Ovary (tissue), 9 donors: Measurements from ENCODE around the gene SLC7A5. TPM values are rescaled to one million over a fixed set of nuclear protein-coding genes. Genes with fewer than 3 reads are reported as not detected.

Experiments
- DNase-seq, 5 donors: peaks; one replicate each; pipeline ENCODE4 v3.0.0-alpha.2; 2019 to 2020
- H3K27ac ChIP-seq, 2 donors: fragments of 200-600 bp; one replicate each; pipeline versions ENCODE4 v1.5.1 to v1.8.0; 2019 to 2022
- H3K27me3 ChIP-seq: fragments of 200-600 bp; one replicate; pipeline ENCODE4 v1.8.0; 2022
- H3K36me3 ChIP-seq: fragments of 200-600 bp; sonication (generic); one replicate; pipeline ENCODE4 v1.5.1; 2019
- H3K4me1 ChIP-seq: one replicate; pipeline ENCODE4 v1.8.1; 2013; ENCODE audit warnings: mild to moderate bottlenecking, moderate library complexity; ENCODE audit not compliant: insufficient read depth
- H3K4me3 ChIP-seq: fragments of 200-600 bp; sonication (generic); one replicate; pipeline ENCODE4 v1.5.1; 2017
- H3K9me3 ChIP-seq, 2 donors: fragments of 200-600 bp in 1 of 2; sonication (generic) in 1 of 2; one replicate each; pipeline versions ENCODE4 v1.5.1 to v1.8.1; 2013 to 2019; ENCODE audit warnings: mild to moderate bottlenecking in 1 of 2, moderate library complexity in 1 of 2
- EP300 ChIP-seq: sonication (generic); formaldehyde crosslinking; IDR thresholded peaks from one replicate; pipeline ENCODE4 v1.6.1; 2017; ENCODE audit warnings: antibody characterized with exemption
- POLR2A ChIP-seq: fragments of 450-650 bp; IDR thresholded peaks from one replicate; pipeline ENCODE4 v1.6.1; 2017; ENCODE audit warnings: antibody characterized with exemption, mild to moderate bottlenecking, moderate library complexity
- WGBS, 3 donors: extraction: QIAGEN DNeasy Blood & Tissue Kit in 1 of 3; methylation state at CpG; one replicate each; pipeline versions ENCODE4 v1.1.5 to v1.1.7; 2013 to 2017; 5-methylcytosine and 5-hydroxymethylcytosine counted together
- intact Hi-C, 4 donors: fragments of 100-400 bp; cut with DNase I; formaldehyde crosslinking; loops; one replicate each; pipeline versions ENCODE4 v1.11.0 to v1.15.1; 2022 to 2023
- polyA plus RNA-seq, 2 donors: library from polyadenylated mRNA; stranded (reverse); fragments of 200-250 nt in 1 of 2; fragments of 350-450 nt in 1 of 2; fragmentation: Illumina TruSeq in 1 of 2; extraction: RNeasy Lipid Tissue Mini Kit (QIAGEN cat#74804) in 1 of 2; gene quantifications; one replicate each; pipeline ENCODE4 v1.2.3, GENCODE V29; 2013 to 2014
- total RNA-seq, 7 donors: library from RNA; depleted of rRNA in 2 of 7; stranded (reverse); fragments of >200 nt in 2 of 7; fragmentation: NEBNext Ultra II Directional in 3 of 7; extraction: Animal tissue kit (Norgen Biotek cat#: 25700) in 3 of 7; gene quantifications; one replicate each; pipeline versions ENCODE4 v1.1.0 to v1.2.4, GENCODE V29; 2016 to 2023
- TF ChIP-seq, protein P1 (sequence below), 3 donors: fragments of 450-650 bp in 2 of 3; fragments of 200-600 bp in 1 of 3; IDR thresholded peaks; one replicate each; pipeline versions ENCODE4 v1.5.1 to v1.8.0; 2016 to 2022; ENCODE audit warnings: antibody characterized with exemption in 3 of 3, mild to moderate bottlenecking in 1 of 3
- donor health status: DM: no; HTN: no; CAD: no; lungs with moderate emphysema.
- donor health status: DM: no; HTN: no; CAD: no.
- donor health status: Bipolar disorder and iron deficiency.
- donor health status: DM: yes; HTN: yes; CAD: no.
- donor health status: DM: no; HTN: no; CAD: no.
- donor health status: DM: yes; HTN: yes; CAD: no.

SLC7A5 gene
- total and polyA plus RNA-seq, 9 donors: 3.1 to 64.3 (median 9.2) TPM

GRCh38 chr16:87837627-87838289, 31.5 kb downstream of the SLC7A5 start:
- intact Hi-C loops: no loop called here
- WGBS, 3 donors: 90 to 95% (median 93%) methylated on average over 21 of the region's 21 CpGs
- Histone ChIP-seq H3K4me1 (no peaks in the 10 kb centered on the region), H3K9me3 (no peaks in the 10 kb centered on the region), H3K27me3 (no peaks in the 10 kb centered on the region), H3K36me3 (no peaks in the 10 kb centered on the region), H3K4me3 (no peak overlapping the region), H3K27ac (no peak overlapping the region)
- peak in 1 of 5 donors; percentile 25 for DNase-seq
- TF ChIP-seq POLR2A (no peak), EP300 (no peak)
- TF ChIP-seq, protein P1, sequence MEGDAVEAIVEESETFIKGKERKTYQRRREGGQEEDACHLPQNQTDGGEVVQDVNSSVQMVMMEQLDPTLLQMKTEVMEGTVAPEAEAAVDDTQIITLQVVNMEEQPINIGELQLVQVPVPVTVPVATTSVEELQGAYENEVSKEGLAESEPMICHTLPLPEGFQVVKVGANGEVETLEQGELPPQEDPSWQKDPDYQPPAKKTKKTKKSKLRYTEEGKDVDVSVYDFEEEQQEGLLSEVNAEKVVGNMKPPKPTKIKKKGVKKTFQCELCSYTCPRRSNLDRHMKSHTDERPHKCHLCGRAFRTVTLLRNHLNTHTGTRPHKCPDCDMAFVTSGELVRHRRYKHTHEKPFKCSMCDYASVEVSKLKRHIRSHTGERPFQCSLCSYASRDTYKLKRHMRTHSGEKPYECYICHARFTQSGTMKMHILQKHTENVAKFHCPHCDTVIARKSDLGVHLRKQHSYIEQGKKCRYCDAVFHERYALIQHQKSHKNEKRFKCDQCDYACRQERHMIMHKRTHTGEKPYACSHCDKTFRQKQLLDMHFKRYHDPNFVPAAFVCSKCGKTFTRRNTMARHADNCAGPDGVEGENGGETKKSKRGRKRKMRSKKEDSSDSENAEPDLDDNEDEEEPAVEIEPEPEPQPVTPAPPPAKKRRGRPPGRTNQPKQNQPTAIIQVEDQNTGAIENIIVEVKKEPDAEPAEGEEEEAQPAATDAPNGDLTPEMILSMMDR (IDR thresholded peaks at IDR 0.05): no peak

- no peaks in the 10 kb centered on the region for H3K36me3 ChIP-seq
- H3K27ac ChIP-seq: no peak overlapping the region
- no peaks in the 10 kb centered on the region for H3K27me3 ChIP-seq
- TF ChIP-seq, protein P1 (IDR thresholded peaks at IDR 0.05): no peak
- no peak for TF ChIP-seq POLR2A
- TF ChIP-seq EP300: no peak
- DNase-seq: peak in 1 of 5 donors; percentile 36
- no peak overlapping the region for H3K4me3 ChIP-seq
- no peaks in the 10 kb centered on the region for H3K9me3 ChIP-seq
- intact Hi-C loops: no loop called here
- 76 to 82% (median 80%) methylated on average over 17 of the region's 17 CpGs for WGBS, 3 donors
- no peaks in the 10 kb centered on the region for H3K4me1 ChIP-seq
Measured at GRCh38 chr16:87836844-87837581, 32.3 kb downstream of the SLC7A5 start.

DNA sequence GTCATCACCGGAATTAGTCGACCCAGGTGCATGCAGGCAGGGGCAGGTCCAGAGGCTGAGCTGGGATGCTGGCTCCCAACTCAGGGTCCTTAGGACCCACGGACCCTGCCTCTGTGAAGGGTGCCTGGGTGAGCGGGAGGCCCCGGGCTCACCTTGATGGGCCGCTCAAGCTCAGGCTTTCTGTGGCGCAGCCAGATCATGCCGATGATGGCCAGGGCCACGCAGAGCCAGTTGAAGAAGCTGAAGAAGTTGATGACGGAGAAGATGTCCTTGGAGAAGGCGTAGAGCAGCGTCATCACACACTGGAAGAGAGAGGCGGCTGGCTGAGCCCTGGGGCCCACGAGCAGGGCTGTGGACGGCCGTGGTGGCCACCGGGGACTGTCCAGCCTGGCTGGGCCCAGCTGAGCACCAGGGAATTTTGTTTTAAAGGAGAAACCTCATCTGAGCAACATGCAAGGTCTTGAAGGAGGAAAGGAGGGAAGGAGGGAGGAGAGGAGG, 32.9 kb downstream of the SLC7A5 start:
- no peak for DNase-seq
- Histone ChIP-seq H3K36me3 (no peaks in the 10 kb centered on the region), H3K27me3 (no peaks in the 10 kb centered on the region), H3K4me3 (no peak overlapping the region), H3K9me3 (no peaks in the 10 kb centered on the region), H3K4me1 (no peaks in the 10 kb centered on the region), H3K27ac (no peak overlapping the region)
- intact Hi-C loops: no loop called here
- WGBS, 3 donors: 90 to 94% (median 92%) methylated on average over 17 of the region's 17 CpGs
- no peak for TF ChIP-seq EP300
- TF ChIP-seq POLR2A: no peak
- TF ChIP-seq, protein P1 (IDR thresholded peaks at IDR 0.05): no peak

- Histone ChIP-seq H3K4me3 (no peak overlapping the region), H3K27me3 (no peaks in the 10 kb centered on the region), H3K27ac (no peak overlapping the region), H3K9me3 (no peaks in the 10 kb centered on the region), H3K36me3 (no peaks in the 10 kb centered on the region), H3K4me1 (no peaks in the 10 kb centered on the region)
- 58 to 72% (median 65%) methylated on average over 18 to 20 of the region's 20 CpGs for WGBS, 3 donors
- TF ChIP-seq EP300: no peak
- TF ChIP-seq POLR2A: no peak
- TF ChIP-seq, protein P1 (IDR thresholded peaks at IDR 0.05): no peak
- DNase-seq: peak in 1 of 5 donors; percentile 29
- intact Hi-C loops: no loop called here
Measured at GRCh38 chr16:87835882-87836331, 33.4 kb downstream of the SLC7A5 start.
